Astrocyte of the spinal cord (primary cell): ENCODE measurements around the gene CLPSL1.

Source experiments
- DNase-seq: peaks from one replicate; pipeline ENCODE4 v3.0.0; 2011; ENCODE audit warnings: low read depth, low spot score
- H3K4me3 ChIP-seq: 2 replicates; pipeline ENCODE4 v1.5.1; 2011; ENCODE audit warnings: low read depth, mild to moderate bottlenecking, low read length, moderate library complexity
- in situ Hi-C: cut with HindIII; loops from 2 replicates; pipeline ENCODE4 v1.10.0; 2017; ENCODE audit warnings: low sequenced_read_pairs
- TF ChIP-seq, protein P1 (sequence below): IDR thresholded peaks from 2 replicates; pipeline ENCODE4 v1.5.1; 2012; ENCODE audit warnings: low read depth, mild to moderate bottlenecking, low read length, inconsistent platforms

The CLPSL1 gene

DNA sequence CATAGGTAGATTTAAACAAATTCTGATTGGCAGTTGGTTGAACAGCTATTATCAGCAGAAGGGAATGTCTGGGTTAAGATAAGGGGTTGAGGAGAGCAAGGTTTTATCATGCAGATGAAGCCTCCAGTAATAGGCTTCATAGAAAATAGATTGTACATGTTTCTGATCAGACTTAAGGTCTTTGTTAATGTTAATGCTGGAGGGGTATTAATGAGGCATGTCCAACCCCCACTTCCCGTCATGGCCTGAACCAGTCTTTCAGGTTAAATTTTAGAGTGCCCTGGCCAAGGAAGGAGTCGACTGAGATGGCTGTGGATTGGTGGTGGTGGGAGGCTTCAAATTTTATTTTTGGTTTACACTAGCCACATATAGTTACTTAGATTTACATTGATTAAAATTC lies 3.4 kb downstream of the CLPSL1 start:
- no peak overlapping the region for H3K4me3 ChIP-seq
- in situ Hi-C loops = no loop called here
- no peak for DNase-seq
- TF ChIP-seq, protein P1, sequence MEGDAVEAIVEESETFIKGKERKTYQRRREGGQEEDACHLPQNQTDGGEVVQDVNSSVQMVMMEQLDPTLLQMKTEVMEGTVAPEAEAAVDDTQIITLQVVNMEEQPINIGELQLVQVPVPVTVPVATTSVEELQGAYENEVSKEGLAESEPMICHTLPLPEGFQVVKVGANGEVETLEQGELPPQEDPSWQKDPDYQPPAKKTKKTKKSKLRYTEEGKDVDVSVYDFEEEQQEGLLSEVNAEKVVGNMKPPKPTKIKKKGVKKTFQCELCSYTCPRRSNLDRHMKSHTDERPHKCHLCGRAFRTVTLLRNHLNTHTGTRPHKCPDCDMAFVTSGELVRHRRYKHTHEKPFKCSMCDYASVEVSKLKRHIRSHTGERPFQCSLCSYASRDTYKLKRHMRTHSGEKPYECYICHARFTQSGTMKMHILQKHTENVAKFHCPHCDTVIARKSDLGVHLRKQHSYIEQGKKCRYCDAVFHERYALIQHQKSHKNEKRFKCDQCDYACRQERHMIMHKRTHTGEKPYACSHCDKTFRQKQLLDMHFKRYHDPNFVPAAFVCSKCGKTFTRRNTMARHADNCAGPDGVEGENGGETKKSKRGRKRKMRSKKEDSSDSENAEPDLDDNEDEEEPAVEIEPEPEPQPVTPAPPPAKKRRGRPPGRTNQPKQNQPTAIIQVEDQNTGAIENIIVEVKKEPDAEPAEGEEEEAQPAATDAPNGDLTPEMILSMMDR = no peak

DNA sequence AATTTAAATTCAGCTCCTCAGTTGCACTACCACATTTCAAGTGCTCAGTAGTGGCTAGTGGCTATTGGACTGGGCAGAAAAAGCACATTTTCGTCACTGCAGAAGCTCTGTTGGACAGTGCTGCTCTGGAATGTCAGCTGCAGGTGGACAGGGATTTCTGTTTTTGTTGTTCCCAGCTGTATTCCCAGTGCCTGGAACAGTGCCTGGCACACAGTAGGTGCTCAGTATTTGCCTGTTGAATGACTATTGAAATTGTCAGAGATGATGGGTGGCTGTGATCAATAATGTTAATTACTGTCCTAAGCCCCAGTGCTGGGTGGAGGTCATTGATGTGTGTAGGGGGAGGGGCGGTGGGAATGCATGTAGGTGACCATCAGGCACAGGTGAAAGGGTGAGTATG lies 5.5 kb downstream of the CLPSL1 start:
- TF ChIP-seq, protein P1 = no peak
- in situ Hi-C loops = no loop called here

DNA sequence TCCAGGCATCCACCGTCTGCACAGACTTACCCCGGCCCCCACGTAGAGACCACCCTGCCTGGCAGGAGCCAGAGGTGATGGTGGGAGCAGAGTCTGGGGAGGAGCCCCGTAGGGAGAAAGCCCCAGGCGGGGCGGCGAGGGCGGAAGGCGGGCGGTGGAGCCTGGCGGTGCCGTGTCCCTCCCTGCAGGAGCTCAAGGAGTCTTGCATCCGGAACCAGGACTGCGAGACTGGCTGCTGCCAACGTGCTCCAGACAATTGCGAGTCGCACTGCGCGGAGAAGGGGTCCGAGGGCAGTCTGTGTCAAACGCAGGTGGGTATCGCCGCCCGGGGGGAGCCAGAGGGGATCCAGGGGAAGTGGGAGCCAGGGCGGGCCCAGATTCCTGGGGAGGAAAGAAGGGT lies 6.0 kb downstream of the CLPSL1 start:
- no peak overlapping the region for H3K4me3 ChIP-seq

More for the DNA sequence above, 5.5 kb downstream of the CLPSL1 start:
- no peak overlapping the region for H3K4me3 ChIP-seq
- DNase-seq = no peak

DNA sequence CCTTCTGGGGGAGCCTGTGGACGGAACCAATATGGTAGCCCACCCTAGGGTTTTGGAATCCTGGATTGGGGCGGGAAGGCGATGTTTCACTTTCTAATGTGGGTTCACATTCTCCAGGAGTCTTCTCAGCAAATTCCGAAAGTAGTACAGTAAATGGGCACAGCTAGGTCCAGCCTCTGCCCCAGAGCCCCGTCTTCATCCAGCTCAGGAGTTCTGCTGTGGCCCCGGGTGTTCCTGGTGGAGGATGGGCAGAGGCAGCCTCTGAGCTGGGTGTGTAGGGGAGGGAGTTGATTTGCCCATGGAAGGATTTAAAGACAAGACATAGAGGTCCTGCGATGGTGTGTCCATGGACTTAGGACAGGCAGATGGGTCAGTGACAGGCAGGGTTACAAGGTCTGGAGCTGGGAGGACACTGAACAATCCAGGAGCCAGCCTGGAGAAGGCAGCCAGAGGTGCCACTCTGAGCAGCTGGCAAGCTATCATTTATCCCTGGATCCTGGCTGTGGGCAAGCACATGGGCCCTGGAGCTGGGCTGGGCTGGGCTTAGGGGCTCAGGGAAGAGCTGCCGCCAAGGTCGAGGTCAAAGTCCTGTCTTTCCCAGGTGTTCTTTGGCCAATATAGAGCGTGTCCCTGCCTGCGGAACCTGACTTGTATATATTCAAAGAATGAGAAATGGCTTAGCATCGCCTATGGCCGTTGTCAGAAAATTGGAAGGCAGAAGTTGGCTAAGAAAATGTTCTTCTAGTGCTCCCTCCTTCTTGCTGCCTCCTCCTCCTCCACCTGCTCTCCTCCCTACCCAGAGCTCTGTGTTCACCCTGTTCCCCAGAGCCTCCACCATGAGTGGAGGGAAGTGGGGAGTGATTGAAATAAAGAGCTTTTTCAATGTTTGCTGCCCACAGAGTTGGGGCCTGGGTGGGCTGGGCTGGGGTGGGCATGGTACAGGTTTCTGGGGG lies 6.7 kb downstream of the CLPSL1 start:
- no peak overlapping the region for H3K4me3 ChIP-seq
- TF ChIP-seq, protein P1 = no peak
- in situ Hi-C loops = no loop called here
- no peak for DNase-seq

More for the DNA sequence above, 6.0 kb downstream of the CLPSL1 start:
- in situ Hi-C loops = no loop called here
- DNase-seq = no peak
- TF ChIP-seq, protein P1 = no peak

DNA sequence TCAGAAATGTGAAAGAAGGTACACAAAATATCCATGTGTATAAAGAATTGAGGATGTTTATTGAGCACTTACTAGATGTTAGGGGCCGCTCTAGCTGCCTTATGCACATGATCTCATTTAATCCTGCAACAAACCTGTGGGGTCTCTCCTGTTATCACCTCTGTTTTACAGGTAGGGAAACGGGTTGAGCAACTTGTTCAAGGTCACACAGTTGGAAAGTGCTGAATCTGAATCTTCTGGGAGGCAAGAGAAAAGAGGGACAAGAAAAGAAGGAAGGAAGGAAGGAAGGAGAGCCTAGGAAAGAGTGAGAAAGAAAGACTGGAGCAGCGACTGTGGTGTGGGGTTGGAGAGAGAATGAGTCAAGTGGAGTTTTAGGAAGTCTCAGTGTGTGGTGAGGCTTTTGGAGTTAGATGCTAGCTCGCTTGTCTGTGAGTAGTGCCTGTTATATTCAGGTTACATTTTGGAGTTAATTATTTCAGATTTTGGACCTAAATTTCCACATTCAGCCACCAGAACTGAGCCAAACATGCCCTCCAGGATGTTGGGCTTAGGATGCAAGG lies 7.7 kb downstream of the CLPSL1 start:
- DNase-seq = no peak
- TF ChIP-seq, protein P1 = no peak
- in situ Hi-C loops = no loop called here
- H3K4me3 ChIP-seq = no peak overlapping the region

DNA sequence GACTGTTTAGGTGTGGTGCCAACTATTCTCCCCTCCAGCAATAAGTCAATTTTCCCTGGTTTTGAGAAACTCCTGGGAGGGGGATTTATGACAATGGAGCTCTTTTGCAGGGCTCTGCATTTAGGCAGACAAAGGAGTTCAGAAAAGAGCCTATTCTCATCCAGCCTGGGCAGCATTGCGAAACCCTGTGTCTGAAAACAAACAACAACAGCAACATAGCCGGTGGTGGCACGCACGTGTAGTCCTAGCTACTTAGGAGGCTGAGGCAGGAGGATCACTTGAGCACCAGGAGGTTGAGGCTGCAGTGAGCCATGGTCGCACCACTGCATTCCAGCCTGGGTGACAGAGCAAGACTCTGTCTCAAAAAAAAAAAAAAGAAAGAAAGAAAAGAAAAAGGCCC lies 9.9 kb downstream of the CLPSL1 start:
- H3K4me3 ChIP-seq = no peak overlapping the region
- in situ Hi-C loops = no loop called here
- no peak for DNase-seq
- TF ChIP-seq, protein P1 = no peak
